ENCODE measurements around the gene FAM216B.

GRCh38 chr13:42762917-42763316 is 18.5 kb upstream of the FAM216B start:
- TF ChIP-seq CTCF (IDR thresholded peaks at IDR 0.05; ENCODE audit: low read length) (no peak), EZH2 (IDR thresholded peaks at IDR 0.05; ENCODE audit: borderline replicate concordance, low read length) (no peak)

Data from OCI-LY1 (cell line).